Measurements from ENCODE around the gene OTUB1.

GRCh38 chr11:64007160-64007628 lies 21.0 kb downstream of the OTUB1 start:
- TF ChIP-seq CTCF (IDR thresholded peaks at IDR 0.05; ENCODE audit: insufficient read depth, low read length, poor library complexity, severe bottlenecking) (no peak), EZH2phosphoT487 (conservative IDR thresholded peaks at IDR 0.05; ENCODE audit: low read length) (no peak)

Measured in SU-DHL-6 (cell line).